ENCODE measurements around the gene POLR3GL.

The POLR3GL gene

DNA sequence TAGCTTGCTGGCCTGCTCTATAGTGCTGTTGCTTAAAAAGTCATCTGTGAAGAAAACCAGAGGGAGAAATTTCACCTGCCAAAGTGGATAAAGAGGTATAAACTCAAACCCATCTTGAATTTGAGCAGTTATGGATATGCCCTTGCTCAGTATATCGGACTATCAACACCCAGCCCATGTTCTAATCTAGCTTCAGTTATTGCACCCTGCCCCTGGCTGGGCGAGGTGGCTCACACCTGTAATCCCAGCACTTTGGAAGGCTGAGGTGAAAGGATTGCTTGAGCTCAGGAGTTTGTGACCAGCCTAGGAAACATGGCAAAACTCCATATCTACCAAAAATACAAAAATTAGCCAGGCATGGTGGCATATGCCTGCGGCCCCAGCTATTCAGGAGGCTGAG lies 20.0 kb upstream of the POLR3GL start:
- DNase-seq = no peak
- in situ Hi-C loops (cut with HindIII; ENCODE audit: low pct_ligation_motif_present, low pct_unique_long_range_greater_than_20kb, low sequenced_read_pairs) = no loop called here

DNA sequence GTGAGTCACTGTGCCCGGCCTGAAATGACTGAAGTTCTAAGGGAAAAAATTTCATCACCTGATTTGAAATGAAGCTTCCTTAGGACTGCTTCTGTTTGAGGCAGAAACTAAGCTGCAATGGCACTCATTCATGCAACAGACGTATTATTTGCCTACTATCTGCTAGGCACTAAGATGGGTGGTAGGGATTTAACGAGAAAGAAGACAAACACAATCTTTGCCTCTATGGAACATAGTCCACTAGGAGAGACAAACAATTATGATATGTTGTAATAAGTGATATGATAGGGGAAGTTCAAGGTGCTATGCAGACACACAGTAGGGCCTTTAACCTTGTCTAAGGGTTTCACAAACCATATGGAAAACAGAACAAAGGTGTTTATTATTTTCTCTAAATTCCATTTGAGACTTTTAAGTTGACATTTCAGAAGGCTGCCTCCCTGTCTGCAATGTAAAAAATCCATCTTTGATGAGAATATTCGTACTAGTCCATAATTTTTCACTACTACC lies 18.0 kb upstream of the POLR3GL start:
- DNase-seq = no peak
- in situ Hi-C loops (cut with HindIII; ENCODE audit: low pct_ligation_motif_present, low pct_unique_long_range_greater_than_20kb, low sequenced_read_pairs) = no loop called here

- no peak for DNase-seq
- in situ Hi-C loops (cut with HindIII; ENCODE audit: low pct_ligation_motif_present, low pct_unique_long_range_greater_than_20kb, low sequenced_read_pairs) = no loop called here
These were observed 16.9 kb upstream of the POLR3GL start for GRCh38 chr1:145947551-145947950.

- DNase-seq = no peak
- in situ Hi-C loops (cut with HindIII; ENCODE audit: low pct_ligation_motif_present, low pct_unique_long_range_greater_than_20kb, low sequenced_read_pairs) = no loop called here
These were observed 15.3 kb upstream of the POLR3GL start for GRCh38 chr1:145949219-145949618.

- no peak for DNase-seq
- in situ Hi-C loops (cut with HindIII; ENCODE audit: low pct_ligation_motif_present, low pct_unique_long_range_greater_than_20kb, low sequenced_read_pairs) = no loop called here
These were observed 13.0 kb upstream of the POLR3GL start for GRCh38 chr1:145951526-145951925.

DNA sequence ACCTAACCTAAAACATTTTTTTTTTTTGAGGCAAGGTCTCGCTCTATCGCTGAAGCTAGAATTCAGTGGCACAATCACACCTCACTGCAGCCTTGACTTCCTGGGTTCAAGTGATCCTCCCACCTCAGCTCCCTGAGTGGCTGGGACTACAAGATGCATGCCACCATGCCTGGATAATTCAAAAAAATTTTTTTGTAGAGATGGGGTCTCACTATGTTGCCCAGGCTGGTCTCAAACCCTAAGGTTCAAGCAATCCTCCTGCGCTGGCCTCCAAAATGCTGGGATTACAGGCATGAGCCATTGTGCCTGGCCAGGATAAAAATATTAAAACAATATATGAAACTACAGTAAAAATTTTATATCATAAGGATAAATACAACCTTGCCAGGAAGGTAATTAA lies 11.6 kb upstream of the POLR3GL start:
- in situ Hi-C loops (cut with HindIII; ENCODE audit: low pct_ligation_motif_present, low pct_unique_long_range_greater_than_20kb, low sequenced_read_pairs) = no loop called here

DNA sequence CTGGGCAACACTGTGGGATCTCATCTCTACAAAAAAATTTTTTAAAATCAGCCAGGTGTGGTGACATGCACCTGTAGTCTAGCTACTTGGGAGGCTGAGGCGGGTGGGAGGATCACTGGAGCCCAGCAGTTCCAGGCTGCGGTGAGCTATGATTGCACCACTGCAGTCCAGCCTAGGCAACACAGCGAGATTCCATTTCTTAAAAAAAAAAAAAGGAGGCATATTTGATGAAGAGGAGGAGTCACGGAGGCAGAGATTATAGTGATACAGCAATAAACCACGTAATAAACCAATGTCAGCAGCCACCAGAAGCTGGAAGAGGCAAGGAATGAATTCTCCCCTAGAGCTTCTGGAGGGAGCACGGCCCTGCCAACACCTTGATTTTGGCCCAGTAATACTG lies 10.6 kb upstream of the POLR3GL start:
- DNase-seq = no peak
- in situ Hi-C loops (cut with HindIII; ENCODE audit: low pct_ligation_motif_present, low pct_unique_long_range_greater_than_20kb, low sequenced_read_pairs) = no loop called here

More for the DNA sequence above, 11.6 kb upstream of the POLR3GL start:
- DNase-seq = no peak

DNA sequence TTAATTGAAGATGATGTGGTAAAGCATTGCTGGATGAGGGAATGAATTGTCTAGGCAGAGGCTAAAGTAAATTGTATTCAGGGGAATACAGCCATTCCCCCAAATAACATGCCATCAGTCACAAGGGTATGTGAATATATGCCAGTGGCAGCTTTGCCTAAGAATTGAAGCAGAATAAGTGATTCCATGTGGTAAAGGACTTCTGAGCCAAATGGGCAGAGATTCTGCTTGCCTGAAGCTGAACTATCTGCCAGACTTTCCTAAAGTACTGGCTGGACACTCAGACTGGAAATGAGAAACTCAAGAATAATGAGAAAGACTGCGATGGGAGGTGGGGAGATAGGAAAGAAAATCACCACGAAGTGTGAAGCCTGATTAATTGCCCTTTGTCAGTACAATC lies 9.1 kb upstream of the POLR3GL start:
- no peak for DNase-seq
- in situ Hi-C loops (cut with HindIII; ENCODE audit: low pct_ligation_motif_present, low pct_unique_long_range_greater_than_20kb, low sequenced_read_pairs) = no loop called here

DNA sequence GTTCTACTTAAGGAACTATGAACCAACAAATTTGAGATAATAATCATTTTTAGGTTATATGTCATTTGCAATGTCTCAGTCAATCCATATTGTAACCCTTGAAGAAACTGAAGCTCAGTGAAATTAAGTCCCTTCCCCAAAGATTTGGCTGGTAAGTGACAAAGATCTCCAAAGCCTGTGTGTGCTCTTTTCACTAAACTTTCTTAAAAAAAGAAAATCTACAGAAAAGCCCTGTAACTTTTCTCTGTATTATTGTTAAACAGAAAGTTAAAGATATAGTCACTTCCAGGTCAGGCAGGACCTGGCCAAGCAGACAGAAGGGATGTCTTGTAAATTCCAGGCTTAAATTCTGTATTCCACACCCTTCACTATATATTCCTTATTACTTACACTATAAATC lies 8.1 kb upstream of the POLR3GL start:
- DNase-seq = no peak
- in situ Hi-C loops (cut with HindIII; ENCODE audit: low pct_ligation_motif_present, low pct_unique_long_range_greater_than_20kb, low sequenced_read_pairs) = no loop called here

DNA sequence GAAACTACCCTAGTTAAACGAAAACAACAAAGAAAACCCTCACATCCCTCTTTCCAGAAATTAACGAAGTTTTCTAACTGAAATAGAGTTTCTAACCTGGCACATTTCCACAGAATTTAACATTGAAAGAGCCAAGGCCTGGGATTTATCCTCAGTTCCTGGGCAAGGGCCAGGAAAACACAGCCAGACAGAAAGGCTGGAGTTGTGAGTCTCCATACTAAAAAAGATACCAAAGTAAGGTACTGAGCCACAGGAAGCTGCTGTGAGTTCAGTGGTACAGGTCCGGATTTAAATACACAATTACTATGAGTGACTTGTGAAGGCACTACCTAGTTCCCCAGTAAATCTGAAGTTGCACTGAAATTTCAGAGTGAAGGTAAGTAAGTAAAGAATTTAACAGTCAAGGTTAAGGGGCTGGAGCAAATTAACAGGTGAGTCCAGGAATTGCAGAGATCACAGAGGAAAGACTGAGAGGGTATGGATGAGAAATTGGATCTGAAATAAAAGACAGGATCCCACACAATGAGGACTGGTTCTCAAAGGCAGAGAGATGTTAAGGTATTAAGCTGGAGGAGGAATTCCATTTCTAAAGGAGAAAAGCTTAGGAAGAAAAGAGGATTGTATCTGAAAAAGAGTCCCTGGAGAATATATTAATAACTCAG lies 7.6 kb upstream of the POLR3GL start:
- in situ Hi-C loops (cut with HindIII; ENCODE audit: low pct_ligation_motif_present, low pct_unique_long_range_greater_than_20kb, low sequenced_read_pairs) = no loop called here
- DNase-seq = peak; percentile 20

DNA sequence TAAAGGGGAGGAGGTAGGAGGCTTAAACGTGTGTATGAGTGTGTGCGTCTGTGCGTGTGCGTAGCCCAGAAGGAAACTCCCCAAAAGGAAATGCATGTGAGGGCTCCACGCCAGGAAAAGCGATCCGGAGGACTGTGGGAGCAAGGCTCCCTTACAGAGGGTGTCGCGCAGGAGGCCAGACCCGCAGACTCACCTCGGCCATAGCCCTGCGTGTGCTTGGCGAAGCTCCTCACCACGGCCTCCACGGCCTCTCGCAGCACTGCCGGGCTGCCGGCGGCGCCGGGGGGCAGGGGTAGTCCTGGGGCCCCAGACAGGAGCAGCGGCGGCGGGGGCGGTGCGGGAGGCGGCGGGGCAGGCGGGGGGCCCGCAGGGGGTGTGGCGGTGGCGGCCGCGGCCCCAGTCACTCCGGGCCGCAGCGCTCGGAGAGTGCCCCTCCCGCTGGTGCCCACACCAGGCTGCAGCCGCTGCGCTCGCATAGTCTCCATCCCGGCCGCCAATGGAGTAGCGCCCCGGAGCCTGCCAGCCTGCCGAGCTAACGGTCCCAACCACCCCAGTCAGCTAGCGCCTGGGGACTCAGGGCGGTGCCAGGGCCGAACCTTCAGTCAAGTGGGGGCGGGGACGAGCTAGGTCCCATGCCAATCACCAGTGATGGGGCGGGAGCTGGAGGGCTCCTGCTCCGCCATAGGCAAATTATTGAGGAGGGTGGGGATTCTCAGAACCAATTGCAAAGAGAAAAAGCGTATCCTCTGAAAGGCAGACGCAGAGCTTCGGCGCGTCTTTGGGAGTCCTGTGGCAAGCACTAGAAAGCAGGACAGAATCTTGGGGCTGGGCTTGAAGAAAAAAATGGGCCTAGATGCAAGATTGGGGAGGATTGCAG lies 6.8 kb upstream of the POLR3GL start, which contains the start of gene LIX1L:
LIX1L (minus strand) TSS at position 575 of the 877 bp plus-strand sequence; CDS start at position 485, 90 bp downstream.
- DNase-seq = peak; percentile 99
- in situ Hi-C loops (cut with HindIII; ENCODE audit: low pct_ligation_motif_present, low pct_unique_long_range_greater_than_20kb, low sequenced_read_pairs) = no loop called here

- in situ Hi-C loops (cut with HindIII; ENCODE audit: low pct_ligation_motif_present, low pct_unique_long_range_greater_than_20kb, low sequenced_read_pairs) = no loop called here
These were observed 5.8 kb upstream of the POLR3GL start for GRCh38 chr1:145958734-145959133.

DNA sequence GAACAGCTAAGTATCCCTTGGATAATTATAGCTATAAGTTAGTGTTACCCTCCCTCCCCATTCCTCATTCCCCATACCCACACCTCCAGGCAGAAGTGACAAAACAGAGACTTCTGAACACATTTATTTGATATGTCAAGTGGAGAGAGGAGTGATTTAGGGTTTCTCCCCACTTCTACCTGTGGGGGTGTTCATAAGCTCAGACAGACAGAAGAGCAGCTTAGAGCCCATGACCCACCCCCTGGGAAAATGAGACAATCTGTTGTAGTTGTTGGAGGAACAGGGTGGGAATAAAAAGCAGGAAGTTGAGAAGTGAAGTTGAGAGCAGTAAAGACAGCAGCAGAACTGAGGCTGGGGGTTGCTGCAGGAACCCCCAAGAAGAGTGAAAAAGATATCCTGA lies 5.2 kb upstream of the POLR3GL start:
- no peak for DNase-seq
- in situ Hi-C loops (cut with HindIII; ENCODE audit: low pct_ligation_motif_present, low pct_unique_long_range_greater_than_20kb, low sequenced_read_pairs) = no loop called here

More at GRCh38 chr1:145958734-145959133, 5.8 kb upstream of the POLR3GL start:
- DNase-seq = no peak

DNA sequence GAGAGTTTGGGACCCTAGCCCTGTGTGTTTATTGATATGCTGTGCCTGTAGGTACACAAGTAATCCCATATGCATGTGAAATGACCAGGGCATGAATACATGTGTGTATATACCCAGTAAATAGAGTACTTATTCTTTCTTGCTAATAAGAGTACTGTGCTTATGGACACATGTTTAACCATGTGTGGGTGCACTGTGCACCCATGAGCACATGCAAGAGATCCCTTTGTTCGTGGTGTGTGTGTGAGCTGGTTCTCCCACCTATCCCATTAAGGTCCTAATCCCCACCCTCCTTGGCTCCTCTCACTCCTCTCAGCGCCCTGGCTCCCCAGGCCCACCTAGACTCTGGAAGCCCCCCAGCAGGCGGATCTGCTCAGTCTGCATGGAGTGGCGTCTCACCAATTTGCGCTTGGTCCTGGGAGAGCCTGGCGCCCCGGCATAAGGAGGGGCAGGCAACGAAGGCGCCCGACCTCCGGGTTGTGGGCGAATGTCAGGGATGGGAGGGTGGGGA lies 4.5 kb upstream of the POLR3GL start:
- DNase-seq = no peak
- in situ Hi-C loops (cut with HindIII; ENCODE audit: low pct_ligation_motif_present, low pct_unique_long_range_greater_than_20kb, low sequenced_read_pairs) = no loop called here

GRCh38 chr1:145960468-145961108 lies 3.9 kb upstream of the POLR3GL start:
- in situ Hi-C loops (cut with HindIII; ENCODE audit: low pct_ligation_motif_present, low pct_unique_long_range_greater_than_20kb, low sequenced_read_pairs) = no loop called here
- DNase-seq = peak; percentile 79

DNA sequence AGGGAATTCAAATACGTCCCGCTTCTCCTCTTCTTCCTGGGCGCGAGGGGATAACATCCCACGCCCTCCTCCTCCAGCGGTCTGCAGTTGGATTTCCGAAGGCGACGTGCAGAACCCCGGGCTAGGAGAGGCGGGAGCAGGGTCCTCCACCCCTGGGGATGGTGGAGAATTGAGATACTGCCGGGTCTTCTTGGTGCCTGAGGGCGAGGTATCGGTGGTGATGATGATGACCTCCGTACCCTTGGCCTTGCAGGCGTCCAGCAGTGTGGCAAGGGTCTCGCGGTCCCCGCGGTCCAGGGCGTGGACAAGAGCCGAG lies 3.4 kb upstream of the POLR3GL start:
- DNase-seq = no peak
- in situ Hi-C loops (cut with HindIII; ENCODE audit: low pct_ligation_motif_present, low pct_unique_long_range_greater_than_20kb, low sequenced_read_pairs) = no loop called here

- peak; percentile 44 for DNase-seq
- in situ Hi-C loops (cut with HindIII; ENCODE audit: low pct_ligation_motif_present, low pct_unique_long_range_greater_than_20kb, low sequenced_read_pairs) = no loop called here
These were observed 2.9 kb upstream of the POLR3GL start for GRCh38 chr1:145961425-145962156.

Measured in ACHN (cell line).